H1 (cell line): ENCODE results near the gene CDHR2. TPM values are rescaled to one million over a fixed set of nuclear protein-coding genes. Genes with fewer than 3 reads are reported as not detected.

Experiments
- CTCF ChIA-PET: fragments of 300-600 bp; sonication (Branson Sonifier 250); formaldehyde crosslinking; loops from one replicate; lab custom pipeline; 2021; ENCODE audit not compliant: partially characterized antibody; lab: Charles Lee
- POLR2A ChIA-PET: fragments of 300-600 bp; sonication (Branson Sonifier 250); formaldehyde crosslinking; loops from one replicate; lab custom pipeline; 2021; ENCODE audit warnings: inconsistent platforms; ENCODE audit not compliant: partially characterized antibody; lab: Charles Lee
- DNase-seq, 2 experiments: peaks; one replicate each; pipeline versions ENCODE4 v3.0.0 to v3.0.0-alpha.2; 2010 to 2022; ENCODE audit warnings: low spot score in 2 of 2, low read depth in 1 of 2, mixed read lengths in 1 of 2
- FAIRE-seq: peaks from 2 replicates; lab custom pipeline; 2011; peaks lifted over from hg19 to GRCh38; lab: Jason Lieb, UNC
- H2AFZ ChIP-seq: 2 replicates; pipeline ENCODE4 v1.8.1; 2012; ENCODE audit warnings: low read length, inconsistent platforms
- H2AK5ac ChIP-seq: 2 replicates; pipeline ENCODE4 v1.6.1; 2013; ENCODE audit warnings: low read depth, low read length
- H2BK120ac ChIP-seq: replicated peaks from 2 replicates; pipeline ENCODE3; 2013; ENCODE audit warnings: low read depth, low read length, inconsistent platforms
- H2BK12ac ChIP-seq: 2 replicates; pipeline ENCODE4 v1.6.1; 2013; ENCODE audit warnings: low read depth, low read length
- H2BK15ac ChIP-seq: 2 replicates; pipeline ENCODE4 v1.6.1; 2013; ENCODE audit warnings: low read length
- H2BK20ac ChIP-seq: 2 replicates; pipeline ENCODE4 v1.6.1; 2013; ENCODE audit warnings: low read length
- H2BK5ac ChIP-seq: 2 replicates; pipeline ENCODE4 v1.6.1; 2013; ENCODE audit warnings: low read depth, low read length
- H3K14ac ChIP-seq: 2 replicates; pipeline ENCODE4 v1.6.1; 2013; ENCODE audit warnings: inconsistent platforms; ENCODE audit not compliant: insufficient read length
- H3K18ac ChIP-seq: 2 replicates; pipeline ENCODE4 v1.6.1; 2013; ENCODE audit warnings: low read length; ENCODE audit errors: extremely low read depth
- H3K23ac ChIP-seq: 2 replicates; pipeline ENCODE4 v1.6.1; 2013; ENCODE audit warnings: inconsistent platforms; ENCODE audit not compliant: insufficient read length
- H3K23me2 ChIP-seq: 2 replicates; pipeline ENCODE4 v1.6.1; 2013; ENCODE audit warnings: low read depth, low read length
- H3K27ac ChIP-seq: 2 replicates; pipeline ENCODE4 v1.6.1; 2011; ENCODE audit warnings: low read depth, low read length, inconsistent platforms
- H3K27me3 ChIP-seq, 4 experiments: replicated peaks in 1 of 4; 1 replicate in 1 of 4; 2 replicates in 3 of 4; pipeline versions ENCODE4 v1.6.1 to v1.8.1; 2011 to 2013; ENCODE audit warnings: low read length in 3 of 4, mild to moderate bottlenecking in 3 of 4, inconsistent platforms in 2 of 4, mixed read lengths in 2 of 4, moderate library complexity in 1 of 4; ENCODE audit not compliant: control insufficient read depth in 3 of 4, insufficient read depth in 3 of 4; ENCODE audit errors: extremely low read depth in 1 of 4
- H3K36me3 ChIP-seq, 4 experiments: 2 replicates each; pipeline versions ENCODE4 v1.6.1 to v1.8.1; 2011 to 2013; ENCODE audit warnings: mild to moderate bottlenecking in 4 of 4, low read length in 3 of 4, moderate library complexity in 2 of 4, control low read depth in 1 of 4, inconsistent platforms in 1 of 4; ENCODE audit not compliant: insufficient read depth in 4 of 4, control insufficient read depth in 2 of 4
- H3K4ac ChIP-seq: replicated peaks from 2 replicates; pipeline ENCODE3; 2013; ENCODE audit warnings: low read length, low read depth, mixed read lengths, inconsistent platforms; ENCODE audit not compliant: insufficient read length
- H3K4me1 ChIP-seq, 4 experiments: replicated peaks in 1 of 4; 1 replicate in 1 of 4; 2 replicates in 3 of 4; pipeline versions ENCODE4 v1.6.1 to v1.8.1; 2011 to 2013; ENCODE audit warnings: low read length in 3 of 4, inconsistent platforms in 2 of 4, mixed read lengths in 1 of 4; ENCODE audit not compliant: insufficient read depth in 4 of 4, control insufficient read depth in 3 of 4
- H3K4me2 ChIP-seq, 2 experiments: 2 replicates each; pipeline versions ENCODE4 v1.6.1 to v1.8.1; 2011 to 2013; ENCODE audit warnings: low read depth in 2 of 2, low read length in 2 of 2, control low read depth in 1 of 2, inconsistent platforms in 1 of 2, mild to moderate bottlenecking in 1 of 2; ENCODE audit not compliant: insufficient read depth in 1 of 2
- H3K4me3 ChIP-seq, 4 experiments: fragments of 200-600, 300-600 bp in 1 of 4; sonication (generic), shearing (Covaris generic), sonication (Bioruptor Twin) in 1 of 4; 2 replicates each; pipeline versions ENCODE4 v1.5.1 to v1.8.1; 2011 to 2016; ENCODE audit warnings: low read length in 4 of 4, low read depth in 3 of 4, control low read depth in 2 of 4, inconsistent platforms in 2 of 4, mild to moderate bottlenecking in 2 of 4, mixed read lengths in 1 of 4, moderate library complexity in 1 of 4; ENCODE audit not compliant: insufficient read depth in 2 of 4; ENCODE audit errors: extremely low read depth in 1 of 4
- H3K56ac ChIP-seq: replicated peaks from 2 replicates; pipeline ENCODE3; 2013; ENCODE audit warnings: low read depth, mild to moderate bottlenecking, mixed read lengths, low read length, inconsistent platforms; ENCODE audit not compliant: insufficient read length
- H3K79me1 ChIP-seq: 2 replicates; pipeline ENCODE4 v1.6.1; 2013; ENCODE audit warnings: low read depth, low read length, control low read depth
- H3K79me2 ChIP-seq, 2 experiments: 2 replicates each; pipeline versions ENCODE4 v1.6.1 to v1.8.1; 2012 to 2013; ENCODE audit warnings: low read length in 2 of 2, mild to moderate bottlenecking in 2 of 2, inconsistent platforms in 1 of 2; ENCODE audit not compliant: insufficient read depth in 2 of 2, control insufficient read depth in 1 of 2
- H3K9ac ChIP-seq, 4 experiments: replicated peaks in 1 of 4; 1 replicate in 1 of 4; 2 replicates in 3 of 4; pipeline versions ENCODE4 v1.6.1 to v1.8.1; 2011 to 2013; ENCODE audit warnings: low read depth in 3 of 4, low read length in 3 of 4, control low read depth in 2 of 4, mild to moderate bottlenecking in 2 of 4, moderate library complexity in 2 of 4, inconsistent platforms in 1 of 4; ENCODE audit errors: extremely low read depth in 1 of 4
- H3K9me3 ChIP-seq, 2 experiments: 2 replicates each; pipeline versions ENCODE4 v1.6.1 to v1.8.1; 2012 to 2013; ENCODE audit warnings: mild to moderate bottlenecking in 2 of 2, moderate library complexity in 2 of 2, control low read depth in 1 of 2, inconsistent platforms in 1 of 2, low read depth in 1 of 2, low read length in 1 of 2, mixed read lengths in 1 of 2; ENCODE audit not compliant: insufficient read depth in 2 of 2
- H4K20me1 ChIP-seq, 2 experiments: replicated peaks in 1 of 2; 2 replicates each; pipeline versions ENCODE3 to v1.8.1; 2011 to 2013; ENCODE audit warnings: inconsistent platforms in 2 of 2, low read length in 2 of 2, mild to moderate bottlenecking in 1 of 2; ENCODE audit not compliant: insufficient read depth in 2 of 2, control insufficient read depth in 1 of 2
- H4K5ac ChIP-seq: 2 replicates; pipeline ENCODE4 v1.6.1; 2013; ENCODE audit warnings: low read length, low read depth, mixed read lengths, inconsistent platforms; ENCODE audit not compliant: insufficient read length
- H4K8ac ChIP-seq: 2 replicates; pipeline ENCODE4 v1.8.0; 2013; ENCODE audit warnings: mild to moderate bottlenecking, moderate library complexity, low read length, inconsistent platforms; ENCODE audit not compliant: insufficient read depth; ENCODE audit errors: extremely low read depth
- H4K91ac ChIP-seq: replicated peaks from 2 replicates; pipeline ENCODE3; 2013; ENCODE audit warnings: low read length, mixed read lengths, inconsistent platforms; ENCODE audit not compliant: insufficient read length
- BACH1 ChIP-seq: IDR thresholded peaks from 2 replicates; pipeline ENCODE4 v1.6.1; 2012; ENCODE audit warnings: low read length, improper control_type of control experiment
- CHD2 ChIP-seq: IDR thresholded peaks from 2 replicates; pipeline ENCODE4 v1.6.1; 2012; ENCODE audit warnings: low read length, improper control_type of control experiment
- CTBP2 ChIP-seq: IDR thresholded peaks from 2 replicates; pipeline ENCODE4 v1.7.0; 2011; ENCODE audit warnings: borderline replicate concordance, mild to moderate bottlenecking, moderate library complexity, mixed read lengths, low read length; ENCODE audit not compliant: insufficient read depth, insufficient read length
- HDAC2 ChIP-seq, 2 experiments: fragments of 300-600 bp in 1 of 2; sonication (generic) in 1 of 2; IDR thresholded peaks; 2 replicates each; pipeline ENCODE4 v1.6.1; 2011 to 2012; ENCODE audit warnings: low read depth in 2 of 2, low read length in 2 of 2, mild to moderate bottlenecking in 2 of 2, moderate library complexity in 2 of 2, borderline replicate concordance in 1 of 2, inconsistent platforms in 1 of 2
- HDAC6 ChIP-seq: IDR thresholded peaks from one replicate; pipeline ENCODE4 v1.7.1; 2012; ENCODE audit warnings: low read depth, mild to moderate bottlenecking, inconsistent platforms, low read length, moderate library complexity
- JUND ChIP-seq: IDR thresholded peaks from 2 replicates; pipeline ENCODE4 v1.6.1; 2011; ENCODE audit warnings: mild to moderate bottlenecking, improper control_type of control experiment, low read length
- KDM1A ChIP-seq: fragments of 200-600, 300-600 bp; sonication (generic); IDR thresholded peaks from 2 replicates; pipeline ENCODE4 v1.7.1; 2016; ENCODE audit warnings: mild to moderate bottlenecking, low read length, borderline replicate concordance
- POLR2A ChIP-seq, 2 experiments: IDR thresholded peaks; 1 replicate in 1 of 2; 2 replicates in 1 of 2; pipeline ENCODE4 v1.6.1; 2011; ENCODE audit warnings: low read depth in 2 of 2, low read length in 2 of 2, mild to moderate bottlenecking in 2 of 2; ENCODE audit errors: control extremely low read depth in 1 of 2
- RFX5 ChIP-seq: IDR thresholded peaks from 2 replicates; pipeline ENCODE4 v1.6.1; 2011; ENCODE audit warnings: low read depth, low read length, improper control_type of control experiment, borderline replicate concordance
- RNF2 ChIP-seq: fragments of 200-900, 300-1000 bp; sonication (generic); IDR thresholded peaks from 2 replicates; pipeline ENCODE4 v1.7.1; 2016; ENCODE audit warnings: borderline replicate concordance, low read depth, mild to moderate bottlenecking, antibody characterized with exemption, low read length; ENCODE audit not compliant: poor library complexity, severe bottlenecking; ENCODE audit errors: missing control alignments
- SP2 ChIP-seq: IDR thresholded peaks from 2 replicates; pipeline ENCODE4 v1.6.1; 2012; ENCODE audit warnings: mild to moderate bottlenecking, low read length, inconsistent platforms
- WGBS, 2 experiments: shearing (Covaris generic) in 1 of 2; methylation state at CpG; one replicate each; pipeline versions ENCODE4 v1.1.6 to v1.1.7; 2013 to 2015; ENCODE audit warnings: low lambda C conversion rate in 2 of 2, mixed read lengths in 2 of 2, inconsistent platforms in 1 of 2, low coverage in 1 of 2, missing lambda C conversion rate in 1 of 2; ENCODE audit not compliant: insufficient replicate concordance in 2 of 2, insufficient coverage in 1 of 2, insufficient read length in 1 of 2; ENCODE audit errors: extremely low coverage in 1 of 2, missing lambda C conversion rate in 1 of 2; 5-methylcytosine and 5-hydroxymethylcytosine counted together
- polyA plus RNA-seq, 7 experiments: library from polyadenylated mRNA; depleted of rRNA in 3 of 7; stranded (reverse) in 5 of 7; unstranded in 2 of 7; fragments of >200 nt in 5 of 7; fragments of 200-250 nt in 2 of 7; gene quantifications; 1 replicate in 5 of 7; 2 replicates in 1 of 7; 4 replicates in 1 of 7; pipeline versions ENCODE4 v1.2.1 to v1.2.3, GENCODE V29; 2011 to 2013; ENCODE audit warnings: missing spikeins in 2 of 7, mixed read lengths in 2 of 7
- total RNA-seq: library from RNA; stranded (reverse); fragmentation: NEBNext Ultra II Directional; extraction: Animal tissue kit (Norgen Biotek cat#: 25700); gene quantifications from 2 replicates; pipeline ENCODE4 v1.2.1, GENCODE V29; 2021

Gene CDHR2
- total and polyA plus RNA-seq, 2 of the 8 experiments (the other 6 are each of a cell fraction or from before 2014, with no cell fraction given) = 0.02 to 0.43 TPM

DNA sequence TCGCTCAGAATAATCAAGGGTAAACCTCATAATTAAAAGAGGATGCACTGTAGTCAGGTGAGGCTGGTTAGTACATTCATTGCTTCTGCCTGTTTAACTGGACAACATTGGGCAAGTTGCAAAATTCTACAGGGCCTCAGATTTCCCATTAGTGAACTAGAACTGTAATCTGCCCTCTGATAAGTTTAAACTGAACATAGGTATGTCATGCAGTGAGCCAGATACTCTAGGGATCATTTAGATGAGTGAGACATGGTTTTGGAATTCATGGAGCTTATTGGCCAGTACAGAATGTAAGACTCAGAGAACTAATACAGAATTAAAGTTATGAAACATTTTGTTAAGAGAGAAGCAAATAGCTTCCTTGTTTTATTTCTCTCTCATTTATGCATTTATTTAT lies 47.8 kb upstream of the CDHR2 start:
- Histone ChIP-seq H3K9ac (no peak overlapping the region), H2BK15ac (no peak overlapping the region), H4K91ac (no peak overlapping the region), H4K5ac (no peak overlapping the region), H2BK12ac (no peak overlapping the region), H3K9me3 (no peaks in the 10 kb centered on the region), H3K56ac (no peak overlapping the region), H3K79me1 (no peaks in the 10 kb centered on the region), H3K14ac (no peak overlapping the region), H3K23ac (no peak overlapping the region), H3K23me2 (no peaks in the 10 kb centered on the region), H3K18ac (no peak overlapping the region), H3K27me3 (no peaks in the 10 kb centered on the region), H3K4me1 (no peaks in the 10 kb centered on the region), H3K4me3 (no peak overlapping the region), H2BK20ac (no peak overlapping the region), H3K27ac (no peak overlapping the region), H3K36me3 (peaks cover 9 to 60% (median 37%) of the 10 kb centered on the region in 4 experiments), H2AK5ac (no peak overlapping the region), H3K79me2 (no peaks in the 10 kb centered on the region), H2AFZ (no peak overlapping the region), H2BK5ac (no peak overlapping the region), H3K4me2 (no peak overlapping the region), H2BK120ac (no peak overlapping the region), H4K20me1 (no peaks in the 10 kb centered on the region), H3K4ac (no peak overlapping the region), H4K8ac (no peak overlapping the region)
- no peak for FAIRE-seq
- ChIA-PET CTCF (interaction anchor here (1.0 to 1.5 kb wide), 3 partner anchors 17 to 96 kb away, joined by 3 to 5 read pairs (median 3); no protein-coding TSS in a partner anchor), POLR2A (interaction anchor here (1.0 to 1.8 kb wide), 3 partner anchors 11 to 14 kb away, joined by 3 to 4 read pairs (median 3); no protein-coding TSS in a partner anchor)
- WGBS, 2 experiments = 85% methylated on average over 1 of the region's 1 CpG; no CpG with 5 or more reads in 1 of the 2 experiments
- TF ChIP-seq CTBP2 (no peak), BACH1 (no peak), RFX5 (no peak), KDM1A (no peak), HDAC6 (no peak), RNF2 (no peak), JUND (no peak), HDAC2 (IDR thresholded peaks at IDR 0.05; ENCODE audit: borderline replicate concordance in 1 of 2, low read depth in 2 of 2, low read length in 2 of 2) (no peak), SP2 (no peak), POLR2A (IDR thresholded peaks at IDR 0.05; ENCODE audit: control extremely low read depth in 1 of 2, low read depth in 2 of 2, low read length in 2 of 2) (no peak), CHD2 (no peak)
- DNase-seq = no peak
